ENCODE measurements around the gene FLCN.
A peak's percentile ranks its signal among the peaks of the same experiment; 100 is the strongest.
"Not testable (repeated sequence)": the region's sequence is repeated elsewhere in the genome, so short reads cannot be mapped to it uniquely, and the experiment has no call there.

The FLCN gene

DNA sequence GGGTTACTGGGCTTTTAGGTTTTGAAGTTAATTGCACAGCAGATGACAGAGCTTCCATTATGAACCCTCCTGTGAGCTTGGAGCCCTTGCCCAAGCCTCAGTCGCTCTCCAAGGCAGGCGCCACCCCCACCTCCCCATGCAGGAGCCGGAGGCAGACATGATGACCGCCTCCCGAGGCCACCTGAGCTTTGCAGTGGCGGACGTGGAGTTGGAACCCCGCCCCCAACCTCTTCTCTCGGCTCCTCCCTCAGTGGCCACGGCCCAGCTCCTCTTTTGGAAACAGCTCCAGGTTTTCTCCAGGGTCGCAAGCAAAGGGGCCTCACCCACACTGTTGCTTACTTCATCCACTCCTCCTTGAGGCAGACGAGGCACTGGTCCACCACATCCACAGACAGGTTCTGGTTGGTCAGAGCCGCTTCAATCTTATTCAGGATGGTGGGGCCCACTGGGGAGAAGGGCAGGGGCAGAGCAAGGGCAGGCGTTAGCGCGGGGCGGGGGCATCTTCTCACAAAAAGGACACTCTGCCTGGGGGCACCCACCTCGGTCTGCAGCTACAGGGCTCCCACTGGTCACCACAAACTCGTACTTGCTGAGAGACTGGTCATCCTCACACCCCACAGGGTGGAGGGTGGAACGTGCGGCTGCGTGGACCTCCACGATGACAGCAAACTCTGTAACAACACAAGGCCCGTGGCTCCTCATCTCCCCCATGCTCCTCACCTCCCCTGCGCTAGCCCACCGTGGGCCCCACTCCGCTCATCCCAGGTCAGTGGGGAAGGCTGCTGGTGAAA lies 22.1 kb downstream of the FLCN start:
- no peak for DNase-seq (ENCODE audit: low read depth in 3 of 3, low spot score in 1 of 3)

DNA sequence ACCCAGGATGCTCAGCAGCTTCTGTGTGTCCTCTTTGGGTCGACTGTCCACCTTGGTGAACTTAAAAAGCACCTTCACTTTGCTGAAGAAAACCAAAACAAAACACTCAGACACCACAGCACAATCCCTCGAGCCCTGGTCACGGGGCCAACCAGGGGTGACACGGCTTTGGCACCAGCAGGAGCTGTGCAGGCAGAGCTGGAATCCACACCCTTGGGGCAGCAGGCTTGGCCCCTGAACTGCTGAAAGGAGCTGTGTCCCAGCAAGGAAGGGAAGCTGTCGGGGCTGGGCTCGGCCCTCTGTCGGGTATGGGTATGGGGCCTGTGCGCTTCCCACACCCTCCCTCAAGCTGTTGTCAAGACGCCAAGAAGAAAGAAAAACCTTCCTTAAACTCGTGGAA lies 23.2 kb downstream of the FLCN start:
- DNase-seq (ENCODE audit: low read depth in 3 of 3, low spot score in 1 of 3): no peak

DNA sequence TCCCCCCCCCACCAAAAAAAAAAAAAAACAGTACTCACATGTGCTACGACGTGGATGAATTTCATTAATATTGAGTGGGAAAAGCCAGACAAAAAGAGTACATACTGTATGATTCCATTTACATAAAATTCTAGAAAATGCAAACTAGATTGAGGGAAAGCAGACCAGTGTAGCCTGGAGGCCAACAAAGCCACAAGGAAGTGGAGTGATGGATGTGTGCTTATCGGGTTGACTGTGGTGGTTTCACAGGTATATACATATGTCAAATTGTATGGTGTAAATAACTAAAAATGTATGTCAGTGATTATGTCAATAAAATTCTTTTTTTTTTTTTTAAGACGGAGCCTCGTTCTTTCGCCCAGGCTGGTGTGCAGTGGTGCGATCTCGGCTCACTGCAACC lies 29.0 kb downstream of the FLCN start:
- no peak for DNase-seq (ENCODE audit: low read depth in 3 of 3, low spot score in 1 of 3)

- no peak for DNase-seq (ENCODE audit: low read depth in 3 of 3, low spot score in 1 of 3)
Observed at GRCh38 chr17:17206913-17207335, 30.0 kb downstream of the FLCN start.

GRCh38 chr17:17206124-17206912 lies 30.6 kb downstream of the FLCN start, which contains the start of gene PLD6:
Gene PLD6 (minus strand): TSS chr17:17206333. CDS start chr17:17206286, 47 bp downstream.
- peak; percentile 82 to 86 (median 84) for DNase-seq (ENCODE audit: low read depth in 3 of 3, low spot score in 1 of 3)

DNA sequence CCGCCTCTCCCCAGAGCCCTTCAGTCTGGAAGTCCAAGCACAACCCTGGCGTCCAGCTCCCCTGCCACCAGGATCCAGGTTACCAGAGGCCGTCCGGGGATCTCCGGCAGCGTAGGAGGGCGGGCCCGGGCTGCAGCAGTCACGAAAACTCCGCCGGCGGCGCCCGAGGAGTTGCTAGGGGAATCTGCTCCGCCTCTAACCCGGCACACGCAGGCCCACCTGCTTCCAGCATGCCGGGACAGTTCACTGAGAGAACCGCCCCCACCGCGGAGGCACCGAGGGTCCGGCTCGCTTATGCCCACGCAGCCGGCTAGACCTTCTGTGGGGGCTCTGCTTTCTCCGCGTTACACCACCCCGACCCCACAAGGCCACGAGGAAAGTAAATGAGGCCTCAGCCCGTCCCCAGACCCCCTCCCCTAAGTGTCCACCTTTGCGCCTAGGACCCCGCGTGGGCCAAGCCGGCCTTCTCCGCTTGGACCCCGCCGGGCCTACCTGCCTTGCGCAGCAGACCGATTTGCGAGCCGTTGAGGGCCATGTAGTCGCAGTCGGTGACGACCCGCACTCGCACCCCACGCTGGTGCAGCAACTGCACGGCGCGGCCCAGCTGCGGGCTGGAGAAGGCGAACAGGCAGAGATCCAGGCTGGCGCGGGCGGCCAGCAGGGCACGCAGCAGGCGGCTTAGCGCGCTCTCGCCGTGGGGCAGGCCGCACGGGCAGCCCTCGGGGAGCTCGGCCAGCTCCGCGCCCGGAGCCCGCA lies 31.4 kb downstream of the FLCN start:
- peak; percentile 15 to 42 (median 34) for DNase-seq (ENCODE audit: low read depth in 3 of 3, low spot score in 1 of 3)

GRCh38 chr17:17204635-17205231 lies 32.2 kb downstream of the FLCN start:
- no peak for DNase-seq (ENCODE audit: low read depth in 3 of 3, low spot score in 1 of 3)

GRCh38 chr17:17204041-17204591 lies 32.9 kb downstream of the FLCN start:
- DNase-seq (ENCODE audit: low read depth in 3 of 3, low spot score in 1 of 3): no peak

DNA sequence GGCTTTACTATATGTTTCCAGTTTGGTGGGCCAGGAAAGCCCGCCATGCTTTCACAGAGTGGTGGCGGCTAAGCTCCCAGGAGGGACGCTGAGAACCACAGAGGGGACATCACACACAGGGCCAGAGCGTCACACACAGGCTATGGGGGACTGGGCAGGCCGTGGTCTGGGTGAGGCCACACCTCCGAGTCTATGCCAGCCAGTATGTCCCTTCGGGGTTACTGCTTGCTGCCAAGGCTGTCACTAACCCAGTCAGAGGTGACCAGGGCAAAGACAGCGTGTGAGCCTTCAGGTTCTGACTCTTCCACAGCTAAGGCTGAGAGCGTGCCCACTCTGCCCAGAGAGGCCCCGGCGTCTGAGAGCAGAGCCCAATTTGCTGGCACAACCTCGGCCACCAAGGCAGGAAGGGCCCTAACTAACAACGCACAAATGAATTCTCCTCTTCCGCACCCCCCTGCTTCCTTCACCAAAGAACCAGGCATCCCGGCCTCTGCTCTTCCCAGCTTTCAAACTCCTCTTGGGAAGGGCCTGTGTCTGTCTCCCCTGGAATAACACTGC lies 33.7 kb downstream of the FLCN start:
- DNase-seq (ENCODE audit: low read depth in 3 of 3, low spot score in 1 of 3): no peak

GRCh38 chr17:17201907-17202306 lies 35.1 kb downstream of the FLCN start:
- no peak for DNase-seq (ENCODE audit: low read depth in 3 of 3, low spot score in 1 of 3)

GRCh38 chr17:17201271-17201670 lies 35.7 kb downstream of the FLCN start:
- DNase-seq (ENCODE audit: low read depth in 3 of 3, low spot score in 1 of 3): no peak

- DNase-seq (ENCODE audit: low read depth in 3 of 3, low spot score in 1 of 3): no peak
Observed at GRCh38 chr17:17200831-17201230, 36.1 kb downstream of the FLCN start.

DNA sequence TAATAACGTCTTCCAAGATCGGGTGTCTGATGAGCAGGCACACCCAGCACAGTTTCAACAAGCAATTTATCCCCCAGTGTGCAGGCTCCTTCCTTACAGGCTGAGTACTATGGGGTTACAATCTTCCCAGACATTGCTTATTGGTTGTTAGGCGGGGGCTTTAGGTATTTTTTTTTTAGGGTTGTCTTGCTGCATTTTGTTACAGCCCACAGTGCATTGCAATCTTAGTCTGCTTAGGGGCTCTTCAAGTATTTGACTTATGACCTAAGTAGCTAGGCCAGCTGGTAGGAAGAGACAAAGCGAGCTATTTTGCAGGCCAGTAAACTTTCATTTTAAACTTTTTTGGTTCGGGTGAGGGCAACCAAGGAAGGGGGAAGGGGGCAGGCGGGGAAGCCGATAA lies 36.7 kb downstream of the FLCN start:
- DNase-seq (ENCODE audit: low read depth in 3 of 3, low spot score in 1 of 3): no peak

- DNase-seq (ENCODE audit: low read depth in 3 of 3, low spot score in 1 of 3): no peak
Observed at GRCh38 chr17:17198281-17198680, 38.7 kb downstream of the FLCN start.

- DNase-seq (ENCODE audit: low read depth in 3 of 3, low spot score in 1 of 3): no peak
Observed at GRCh38 chr17:17196776-17197175, 40.2 kb downstream of the FLCN start.

- DNase-seq (ENCODE audit: low read depth in 3 of 3, low spot score in 1 of 3): not testable (repeated sequence)
Observed at GRCh38 chr17:17195466-17195865, 41.5 kb downstream of the FLCN start.

DNA sequence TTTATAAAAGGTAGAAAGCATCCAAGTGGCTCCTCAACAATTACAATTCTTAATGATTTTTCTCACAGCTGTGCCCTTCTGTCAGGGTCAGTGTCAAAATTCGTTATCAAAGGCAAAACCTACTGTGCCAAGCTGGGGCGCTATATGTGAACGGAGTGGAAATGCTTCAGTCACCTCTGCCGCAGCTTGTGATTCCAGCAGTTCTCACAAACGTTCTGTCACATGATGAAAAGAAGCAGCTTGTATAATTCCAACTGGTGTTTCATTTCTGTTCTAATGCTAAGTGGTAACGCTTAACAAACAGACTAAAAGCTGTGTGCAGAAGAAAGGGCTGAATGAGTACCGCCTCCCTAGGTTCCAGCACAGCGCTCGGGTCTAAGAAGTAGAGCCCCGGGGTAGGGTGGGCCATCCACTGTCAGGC lies 45.0 kb downstream of the FLCN start:
- DNase-seq (ENCODE audit: low read depth in 3 of 3, low spot score in 1 of 3): no peak

DNA sequence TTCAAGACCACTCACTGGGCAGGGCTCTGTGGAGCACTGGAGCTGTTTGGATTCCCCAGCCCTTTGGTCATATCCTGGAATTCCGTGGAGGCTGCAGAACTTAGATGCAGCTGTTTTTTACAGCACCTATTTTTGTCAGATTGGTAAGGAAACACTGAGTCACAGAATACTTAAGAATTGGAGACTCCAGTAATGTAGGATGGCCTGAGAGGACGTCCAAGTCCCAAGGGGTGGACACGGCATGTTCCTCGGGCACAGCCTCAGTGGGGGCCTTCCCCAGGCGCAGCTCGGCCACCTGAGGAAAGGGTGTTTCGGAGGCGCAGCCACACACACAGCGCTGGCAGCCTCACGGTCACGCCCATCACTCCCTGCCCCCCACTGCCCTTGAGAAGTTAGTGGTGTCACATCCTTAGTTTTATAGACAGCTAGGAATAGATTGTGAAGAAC lies 45.6 kb downstream of the FLCN start:
- no peak for DNase-seq (ENCODE audit: low read depth in 3 of 3, low spot score in 1 of 3)

- DNase-seq (ENCODE audit: low read depth in 3 of 3, low spot score in 1 of 3): no peak
Observed at GRCh38 chr17:17190188-17190587, 46.8 kb downstream of the FLCN start.

DNA sequence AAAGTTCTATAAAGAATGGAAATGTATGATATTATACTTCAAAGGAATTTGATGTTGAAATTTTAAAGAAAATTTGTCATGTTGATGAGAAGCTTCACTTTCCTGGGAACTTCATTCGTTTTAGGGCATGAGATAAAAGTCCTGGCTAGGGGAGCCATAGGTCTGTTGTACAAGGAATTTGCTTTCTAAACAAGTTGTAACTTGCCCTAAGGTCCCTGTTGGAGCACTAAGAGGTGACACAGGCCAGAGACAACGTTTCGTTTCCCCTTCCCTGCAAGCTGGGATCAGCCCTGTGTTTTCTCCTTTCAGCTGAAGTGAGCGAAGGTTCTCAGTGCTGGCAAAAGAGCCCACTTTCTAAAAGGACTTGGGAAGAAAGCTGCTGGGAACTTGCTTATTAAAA lies 47.4 kb downstream of the FLCN start:
- no peak for DNase-seq (ENCODE audit: low read depth in 3 of 3, low spot score in 1 of 3)
